ENCODE measurements around the gene AUTS2. TPM values are rescaled to one million over a fixed set of nuclear protein-coding genes. Genes with fewer than 3 reads are reported as not detected.

AUTS2 gene
- total RNA-seq, 1 experiment from 2014 or later: 50.0 TPM

DNA sequence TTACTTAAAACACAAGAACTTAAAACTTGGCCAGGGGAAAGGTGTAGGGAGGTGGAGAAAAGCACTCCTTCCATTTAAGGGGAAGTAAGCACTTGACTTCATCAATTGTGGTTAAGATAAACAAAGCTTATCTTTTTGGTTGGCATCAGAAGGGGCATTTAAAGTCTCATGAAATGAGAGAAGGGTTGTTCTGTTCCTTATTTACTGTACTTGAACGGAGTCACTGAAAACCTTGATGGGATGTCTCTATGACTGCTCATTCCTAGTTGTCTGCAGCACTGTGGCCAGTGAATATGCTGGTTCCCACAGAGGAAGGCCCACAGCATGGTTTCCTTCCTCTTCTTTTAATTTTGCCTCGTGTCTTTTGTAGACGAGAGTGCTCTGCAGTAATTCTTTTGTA, 229.3 kb downstream of the AUTS2 start:
- no peak overlapping the region for H3K27ac Mint-ChIP-seq
- CTCF ChIA-PET: interaction anchor here (1.0 kb wide), 1 partner anchor 870 kb away, joined by 3 read pairs; no protein-coding TSS in a partner anchor
- TF ChIP-seq ZBTB21 (CRISPR knock-in tag; IDR thresholded peaks at IDR 0.05; ENCODE audit: borderline replicate concordance): no peak
- TF ChIP-seq, protein P1, sequence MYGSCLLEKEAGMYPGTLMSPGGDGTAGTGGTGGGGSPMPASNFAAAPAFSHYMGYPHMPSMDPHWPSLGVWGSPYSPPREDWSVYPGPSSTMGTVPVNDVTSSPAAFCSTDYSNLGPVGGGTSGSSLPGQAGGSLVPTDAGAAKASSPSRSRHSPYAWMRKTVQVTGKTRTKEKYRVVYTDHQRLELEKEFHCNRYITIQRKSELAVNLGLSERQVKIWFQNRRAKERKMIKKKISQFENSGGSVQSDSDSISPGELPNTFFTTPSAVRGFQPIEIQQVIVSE (CRISPR knock-in tag; IDR thresholded peaks at IDR 0.05; ENCODE audit: borderline replicate concordance): no peak
- TF ChIP-seq ZNF219 (CRISPR knock-in tag; IDR thresholded peaks at IDR 0.05; ENCODE audit: borderline replicate concordance): no peak
- TF ChIP-seq ZNF263 (CRISPR knock-in tag; IDR thresholded peaks at IDR 0.05; ENCODE audit: low read depth): no peak
- TF ChIP-seq, protein P2, sequence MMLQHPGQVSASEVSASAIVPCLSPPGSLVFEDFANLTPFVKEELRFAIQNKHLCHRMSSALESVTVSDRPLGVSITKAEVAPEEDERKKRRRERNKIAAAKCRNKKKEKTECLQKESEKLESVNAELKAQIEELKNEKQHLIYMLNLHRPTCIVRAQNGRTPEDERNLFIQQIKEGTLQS (CRISPR knock-in tag; conservative IDR thresholded peaks at IDR 0.05): no peak
- no peak for TF ChIP-seq FOXK1 (CRISPR knock-in tag; IDR thresholded peaks at IDR 0.05)
- no peak for TF ChIP-seq CREM (CRISPR knock-in tag; IDR thresholded peaks at IDR 0.05)
- no peak for TF ChIP-seq CBFB (CRISPR knock-in tag; IDR thresholded peaks at IDR 0.05; ENCODE audit: low read depth)
- no peak for TF ChIP-seq GRHL2 (CRISPR knock-in tag; IDR thresholded peaks at IDR 0.05; ENCODE audit: insufficient replicate concordance, severe bottlenecking)
- no peak for TF ChIP-seq RELA (CRISPR knock-in tag; IDR thresholded peaks at IDR 0.05; ENCODE audit: borderline replicate concordance)
- no peak for TF ChIP-seq KAT7 (CRISPR knock-in tag; IDR thresholded peaks at IDR 0.05; ENCODE audit: borderline replicate concordance)
- TF ChIP-seq, protein P3, sequence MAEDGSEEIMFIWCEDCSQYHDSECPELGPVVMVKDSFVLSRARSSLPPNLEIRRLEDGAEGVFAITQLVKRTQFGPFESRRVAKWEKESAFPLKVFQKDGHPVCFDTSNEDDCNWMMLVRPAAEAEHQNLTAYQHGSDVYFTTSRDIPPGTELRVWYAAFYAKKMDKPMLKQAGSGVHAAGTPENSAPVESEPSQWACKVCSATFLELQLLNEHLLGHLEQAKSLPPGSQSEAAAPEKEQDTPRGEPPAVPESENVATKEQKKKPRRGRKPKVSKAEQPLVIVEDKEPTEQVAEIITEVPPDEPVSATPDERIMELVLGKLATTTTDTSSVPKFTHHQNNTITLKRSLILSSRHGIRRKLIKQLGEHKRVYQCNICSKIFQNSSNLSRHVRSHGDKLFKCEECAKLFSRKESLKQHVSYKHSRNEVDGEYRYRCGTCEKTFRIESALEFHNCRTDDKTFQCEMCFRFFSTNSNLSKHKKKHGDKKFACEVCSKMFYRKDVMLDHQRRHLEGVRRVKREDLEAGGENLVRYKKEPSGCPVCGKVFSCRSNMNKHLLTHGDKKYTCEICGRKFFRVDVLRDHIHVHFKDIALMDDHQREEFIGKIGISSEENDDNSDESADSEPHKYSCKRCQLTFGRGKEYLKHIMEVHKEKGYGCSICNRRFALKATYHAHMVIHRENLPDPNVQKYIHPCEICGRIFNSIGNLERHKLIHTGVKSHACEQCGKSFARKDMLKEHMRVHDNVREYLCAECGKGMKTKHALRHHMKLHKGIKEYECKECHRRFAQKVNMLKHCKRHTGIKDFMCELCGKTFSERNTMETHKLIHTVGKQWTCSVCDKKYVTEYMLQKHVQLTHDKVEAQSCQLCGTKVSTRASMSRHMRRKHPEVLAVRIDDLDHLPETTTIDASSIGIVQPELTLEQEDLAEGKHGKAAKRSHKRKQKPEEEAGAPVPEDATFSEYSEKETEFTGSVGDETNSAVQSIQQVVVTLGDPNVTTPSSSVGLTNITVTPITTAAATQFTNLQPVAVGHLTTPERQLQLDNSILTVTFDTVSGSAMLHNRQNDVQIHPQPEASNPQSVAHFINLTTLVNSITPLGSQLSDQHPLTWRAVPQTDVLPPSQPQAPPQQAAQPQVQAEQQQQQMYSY (CRISPR knock-in tag; IDR thresholded peaks at IDR 0.05): no peak
- no peak for TF ChIP-seq ZNF671 (CRISPR knock-in tag; IDR thresholded peaks at IDR 0.05)
- ATAC-seq (no peak), DNase-seq (ENCODE audit: low spot score) (no peak)
- no peaks in the 10 kb centered on the region for H3K36me3 Mint-ChIP-seq
- no peaks in the 10 kb centered on the region for H3K9me3 Mint-ChIP-seq
- peaks cover 58% of the 10 kb centered on the region for H3K27me3 Mint-ChIP-seq (ENCODE audit: low read depth)
- H3K4me1 Mint-ChIP-seq: peaks cover 57% of the 10 kb centered on the region
- POLR2A ChIA-PET: interaction anchor here (0.6 kb wide), 1 partner anchor 873 kb away, joined by 3 read pairs; no protein-coding TSS in a partner anchor
- no peak overlapping the region for H3K4me3 Mint-ChIP-seq

DNA sequence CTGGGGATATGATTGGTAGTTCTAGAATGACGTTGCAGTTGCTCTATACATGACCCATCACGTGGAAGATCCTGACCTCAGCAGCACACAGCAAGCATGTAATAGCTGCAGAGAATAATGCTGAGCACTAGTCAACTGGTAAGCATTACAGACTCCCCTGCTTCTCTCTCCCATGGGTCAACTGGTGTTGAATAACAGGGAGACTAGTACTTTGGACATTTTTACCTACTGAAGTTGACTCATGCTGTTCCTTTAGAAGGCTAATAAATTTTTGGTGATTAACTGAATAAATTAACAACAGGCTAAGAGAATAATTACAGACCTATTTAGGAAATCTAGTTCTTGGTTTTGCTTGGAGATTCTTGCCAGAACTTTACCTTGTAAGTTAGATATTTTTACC, 234.1 kb downstream of the AUTS2 start:
- peaks cover 42% of the 10 kb centered on the region for H3K27me3 Mint-ChIP-seq (ENCODE audit: low read depth)
- no peak for DNase-seq (ENCODE audit: low spot score)
- CTCF ChIA-PET: no interaction called here
- peaks cover 58% of the 10 kb centered on the region for H3K4me1 Mint-ChIP-seq
- POLR2A ChIA-PET: no interaction called here
- TF ChIP-seq NFE2L1 (CRISPR knock-in tag; IDR thresholded peaks at IDR 0.05) (no peak), CBFB (CRISPR knock-in tag; IDR thresholded peaks at IDR 0.05; ENCODE audit: low read depth) (no peak)
- TF ChIP-seq, protein P4, sequence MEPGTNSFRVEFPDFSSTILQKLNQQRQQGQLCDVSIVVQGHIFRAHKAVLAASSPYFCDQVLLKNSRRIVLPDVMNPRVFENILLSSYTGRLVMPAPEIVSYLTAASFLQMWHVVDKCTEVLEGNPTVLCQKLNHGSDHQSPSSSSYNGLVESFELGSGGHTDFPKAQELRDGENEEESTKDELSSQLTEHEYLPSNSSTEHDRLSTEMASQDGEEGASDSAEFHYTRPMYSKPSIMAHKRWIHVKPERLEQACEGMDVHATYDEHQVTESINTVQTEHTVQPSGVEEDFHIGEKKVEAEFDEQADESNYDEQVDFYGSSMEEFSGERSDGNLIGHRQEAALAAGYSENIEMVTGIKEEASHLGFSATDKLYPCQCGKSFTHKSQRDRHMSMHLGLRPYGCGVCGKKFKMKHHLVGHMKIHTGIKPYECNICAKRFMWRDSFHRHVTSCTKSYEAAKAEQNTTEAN (CRISPR knock-in tag; IDR thresholded peaks at IDR 0.05): no peak
- TF ChIP-seq, protein P5, sequence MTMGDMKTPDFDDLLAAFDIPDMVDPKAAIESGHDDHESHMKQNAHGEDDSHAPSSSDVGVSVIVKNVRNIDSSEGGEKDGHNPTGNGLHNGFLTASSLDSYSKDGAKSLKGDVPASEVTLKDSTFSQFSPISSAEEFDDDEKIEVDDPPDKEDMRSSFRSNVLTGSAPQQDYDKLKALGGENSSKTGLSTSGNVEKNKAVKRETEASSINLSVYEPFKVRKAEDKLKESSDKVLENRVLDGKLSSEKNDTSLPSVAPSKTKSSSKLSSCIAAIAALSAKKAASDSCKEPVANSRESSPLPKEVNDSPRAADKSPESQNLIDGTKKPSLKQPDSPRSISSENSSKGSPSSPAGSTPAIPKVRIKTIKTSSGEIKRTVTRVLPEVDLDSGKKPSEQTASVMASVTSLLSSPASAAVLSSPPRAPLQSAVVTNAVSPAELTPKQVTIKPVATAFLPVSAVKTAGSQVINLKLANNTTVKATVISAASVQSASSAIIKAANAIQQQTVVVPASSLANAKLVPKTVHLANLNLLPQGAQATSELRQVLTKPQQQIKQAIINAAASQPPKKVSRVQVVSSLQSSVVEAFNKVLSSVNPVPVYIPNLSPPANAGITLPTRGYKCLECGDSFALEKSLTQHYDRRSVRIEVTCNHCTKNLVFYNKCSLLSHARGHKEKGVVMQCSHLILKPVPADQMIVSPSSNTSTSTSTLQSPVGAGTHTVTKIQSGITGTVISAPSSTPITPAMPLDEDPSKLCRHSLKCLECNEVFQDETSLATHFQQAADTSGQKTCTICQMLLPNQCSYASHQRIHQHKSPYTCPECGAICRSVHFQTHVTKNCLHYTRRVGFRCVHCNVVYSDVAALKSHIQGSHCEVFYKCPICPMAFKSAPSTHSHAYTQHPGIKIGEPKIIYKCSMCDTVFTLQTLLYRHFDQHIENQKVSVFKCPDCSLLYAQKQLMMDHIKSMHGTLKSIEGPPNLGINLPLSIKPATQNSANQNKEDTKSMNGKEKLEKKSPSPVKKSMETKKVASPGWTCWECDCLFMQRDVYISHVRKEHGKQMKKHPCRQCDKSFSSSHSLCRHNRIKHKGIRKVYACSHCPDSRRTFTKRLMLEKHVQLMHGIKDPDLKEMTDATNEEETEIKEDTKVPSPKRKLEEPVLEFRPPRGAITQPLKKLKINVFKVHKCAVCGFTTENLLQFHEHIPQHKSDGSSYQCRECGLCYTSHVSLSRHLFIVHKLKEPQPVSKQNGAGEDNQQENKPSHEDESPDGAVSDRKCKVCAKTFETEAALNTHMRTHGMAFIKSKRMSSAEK (CRISPR knock-in tag; IDR thresholded peaks at IDR 0.05; ENCODE audit: borderline replicate concordance): no peak
- no peaks in the 10 kb centered on the region for H3K36me3 Mint-ChIP-seq
- no peak overlapping the region for H3K27ac Mint-ChIP-seq
- no peak overlapping the region for H3K4me3 Mint-ChIP-seq
- H3K9me3 Mint-ChIP-seq: no peaks in the 10 kb centered on the region
- no peak for ATAC-seq
